NCI-H128 (cell line): ENCODE measurements around the gene IRF4.
"Not testable (repeated sequence)": the region's sequence is repeated elsewhere in the genome, so short reads cannot be mapped to it uniquely, and the experiment has no call there.

ENCODE experiments used
- DNase-seq: peaks from one replicate; lab custom pipeline; 2025; ENCODE audit not compliant: unreplicated experiment; lab: John Stamatoyannopoulos, UW

IRF4 gene

GRCh38 chr6:415087-415486, 23.5 kb downstream of the IRF4 start:
- no peak for DNase-seq

GRCh38 chr6:421211-421610, 29.7 kb downstream of the IRF4 start:
- no peak for DNase-seq

GRCh38 chr6:422433-423054, 31.0 kb downstream of the IRF4 start:
- DNase-seq, result no peak

GRCh38 chr6:423055-423798, 31.7 kb downstream of the IRF4 start:
- no peak for DNase-seq

GRCh38 chr6:423799-424345, 32.3 kb downstream of the IRF4 start:
- DNase-seq, result no peak

- no peak for DNase-seq
Measured at GRCh38 chr6:424741-425417, 33.3 kb downstream of the IRF4 start.

GRCh38 chr6:425418-425788, 33.9 kb downstream of the IRF4 start:
- DNase-seq, result not testable (repeated sequence)

GRCh38 chr6:426198-426738, 34.7 kb downstream of the IRF4 start:
- DNase-seq, result not testable (repeated sequence)

- DNase-seq, result no peak
Measured at GRCh38 chr6:428047-428603, 36.6 kb downstream of the IRF4 start.

- DNase-seq, result no peak
Measured at GRCh38 chr6:429515-430121, 38.1 kb downstream of the IRF4 start.

GRCh38 chr6:431504-431903, 40.0 kb downstream of the IRF4 start:
- no peak for DNase-seq

GRCh38 chr6:431986-432385, 40.4 kb downstream of the IRF4 start:
- no peak for DNase-seq

- no peak for DNase-seq
Measured at GRCh38 chr6:434051-434705, 42.6 kb downstream of the IRF4 start.

- no peak for DNase-seq
Measured at GRCh38 chr6:435441-436307, 44.1 kb downstream of the IRF4 start.

- DNase-seq, result no peak
Measured at GRCh38 chr6:436308-437036, 44.9 kb downstream of the IRF4 start.

- no peak for DNase-seq
Measured at GRCh38 chr6:437037-437392, 45.5 kb downstream of the IRF4 start.

- no peak for DNase-seq
Measured at GRCh38 chr6:438634-439170, 47.1 kb downstream of the IRF4 start.

GRCh38 chr6:439641-440167, 48.2 kb downstream of the IRF4 start:
- no peak for DNase-seq
